RWPE1 (cell line): ENCODE measurements around the gene VWA7.
A peak's percentile ranks its signal among the peaks of the same experiment; 100 is the strongest.
"Not testable (repeated sequence)": the region's sequence is repeated elsewhere in the genome, so short reads cannot be mapped to it uniquely, and the experiment has no call there.

Source experiments
- CTCF ChIA-PET: fragments of 350-600 bp; sonication (Branson Sonifier 250); formaldehyde crosslinking; extraction: SDS; loops from one replicate; lab custom pipeline; 2021; lab: Yijun Ruan, JAX
- POLR2A ChIA-PET: fragments of 400-600 bp; formaldehyde crosslinking; extraction: SDS; loops from one replicate; lab custom pipeline; 2020; ENCODE audit warnings: antibody characterized with exemption; ENCODE audit not compliant: low non-redundant PET; lab: Yijun Ruan, JAX
- DNase-seq: peaks from one replicate; pipeline ENCODE4 v3.0.0; 2012; ENCODE audit warnings: low spot score
- H3K27ac ChIP-seq: fragments of 450-650 bp; 2 replicates; pipeline ENCODE4 v1.5.1; 2017
- TF ChIP-seq, protein P1 (sequence below): fragments of 450-650 bp; conservative IDR thresholded peaks from 2 replicates; pipeline ENCODE4 v1.5.1; 2017; ENCODE audit warnings: low read depth, mild to moderate bottlenecking

The VWA7 gene

DNA sequence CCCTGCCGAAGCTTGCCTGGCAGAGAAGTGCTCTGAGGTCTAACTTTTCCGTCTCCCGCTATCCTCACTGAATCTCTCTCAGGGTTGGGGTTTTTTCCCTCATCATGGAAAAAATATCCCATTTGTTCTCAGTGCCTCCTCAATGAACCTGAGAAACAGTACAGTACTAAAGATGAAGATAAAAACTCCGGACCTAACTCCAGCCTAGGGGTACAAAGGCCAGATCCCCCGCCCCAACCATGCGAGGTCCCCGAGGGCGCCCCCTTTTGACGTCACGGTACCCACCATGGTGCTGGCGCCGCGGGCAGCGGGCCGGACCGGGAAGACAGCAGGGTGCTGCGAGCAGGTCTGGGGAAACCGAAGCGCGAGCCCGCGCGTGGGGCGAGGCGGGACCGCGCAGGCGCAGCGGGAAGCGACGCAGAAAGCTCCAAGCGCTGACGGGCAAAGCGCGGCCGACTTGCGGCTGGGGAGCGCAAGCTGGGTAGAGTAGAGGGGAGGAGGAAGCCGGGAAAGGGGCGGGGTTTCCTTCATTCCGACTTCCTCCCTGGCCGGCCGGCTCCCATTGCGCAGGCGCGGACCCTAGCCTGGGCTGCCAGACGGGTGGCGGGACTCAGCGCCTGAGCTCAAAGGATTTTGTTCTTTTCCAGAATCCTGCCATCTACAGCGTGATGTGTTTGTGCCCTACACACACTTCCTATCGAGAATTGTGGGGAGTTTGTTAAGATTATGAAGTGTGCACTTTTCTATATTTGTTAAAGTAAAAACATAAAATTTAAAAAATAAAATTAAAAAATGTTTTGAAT, 29.5 kb upstream of the VWA7 start, which contains the start of gene LSM2:
LSM2 (minus strand) TSS at position 497 of the 803 bp plus-strand sequence; CDS start at position 288, 209 bp downstream.
- peak within 1 kb of the TSS; percentile 93 for H3K27ac ChIP-seq
- TF ChIP-seq, protein P1, sequence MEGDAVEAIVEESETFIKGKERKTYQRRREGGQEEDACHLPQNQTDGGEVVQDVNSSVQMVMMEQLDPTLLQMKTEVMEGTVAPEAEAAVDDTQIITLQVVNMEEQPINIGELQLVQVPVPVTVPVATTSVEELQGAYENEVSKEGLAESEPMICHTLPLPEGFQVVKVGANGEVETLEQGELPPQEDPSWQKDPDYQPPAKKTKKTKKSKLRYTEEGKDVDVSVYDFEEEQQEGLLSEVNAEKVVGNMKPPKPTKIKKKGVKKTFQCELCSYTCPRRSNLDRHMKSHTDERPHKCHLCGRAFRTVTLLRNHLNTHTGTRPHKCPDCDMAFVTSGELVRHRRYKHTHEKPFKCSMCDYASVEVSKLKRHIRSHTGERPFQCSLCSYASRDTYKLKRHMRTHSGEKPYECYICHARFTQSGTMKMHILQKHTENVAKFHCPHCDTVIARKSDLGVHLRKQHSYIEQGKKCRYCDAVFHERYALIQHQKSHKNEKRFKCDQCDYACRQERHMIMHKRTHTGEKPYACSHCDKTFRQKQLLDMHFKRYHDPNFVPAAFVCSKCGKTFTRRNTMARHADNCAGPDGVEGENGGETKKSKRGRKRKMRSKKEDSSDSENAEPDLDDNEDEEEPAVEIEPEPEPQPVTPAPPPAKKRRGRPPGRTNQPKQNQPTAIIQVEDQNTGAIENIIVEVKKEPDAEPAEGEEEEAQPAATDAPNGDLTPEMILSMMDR = no peak
- CTCF ChIA-PET = interaction anchor here (0.8 to 1.6 kb wide), 5 partner anchors 11 to 187 kb away, joined by 3 to 8 read pairs (median 4); partner anchors contain the start of genes LY6G5C and VARS1
- DNase-seq = peak; percentile 99
- POLR2A ChIA-PET = interaction anchor here (0.5 to 2.1 kb wide), 7 partner anchors 11 to 332 kb away, joined by 3 to 11 read pairs (median 4); partner anchors contain the start of gene HSPA1B

DNA sequence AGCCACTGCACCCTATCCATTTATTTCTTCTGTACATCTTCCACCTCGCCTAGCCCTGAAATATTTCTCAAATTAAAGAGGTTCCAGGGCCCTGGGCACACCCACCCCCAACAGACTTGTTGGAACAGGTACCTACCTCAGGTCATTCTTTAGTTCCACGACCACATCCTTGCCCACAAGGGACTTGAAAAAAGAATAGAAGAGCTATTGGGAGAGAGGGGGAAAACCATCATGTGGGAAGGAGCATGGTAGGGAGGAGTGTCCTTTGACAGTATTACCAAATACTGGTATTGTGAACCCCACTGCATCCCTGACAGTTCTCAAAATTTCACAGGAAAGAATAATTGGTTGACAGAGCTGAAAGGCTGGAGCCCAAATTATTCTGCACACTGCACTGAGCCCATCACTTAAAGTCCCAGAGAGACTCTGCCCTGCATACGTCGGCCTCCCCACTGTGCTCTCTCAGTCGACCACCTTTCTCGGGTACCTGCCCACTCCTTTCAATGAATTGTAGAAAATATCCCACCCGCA, 28.9 kb upstream of the VWA7 start:
- peak overlapping the region; percentile 93 for H3K27ac ChIP-seq
- TF ChIP-seq, protein P1 = no peak
- DNase-seq = no peak
- ChIA-PET POLR2A (interaction anchor here (0.6 to 2.1 kb wide), 5 partner anchors 12 to 68 kb away, joined by 3 to 8 read pairs (median 3); partner anchors contain the start of gene HSPA1B), CTCF (interaction anchor here (0.8 to 1.6 kb wide), 3 partner anchors 10 to 125 kb away, joined by 3 to 8 read pairs (median 4); partner anchors contain the start of genes LY6G5C and VARS1)

DNA sequence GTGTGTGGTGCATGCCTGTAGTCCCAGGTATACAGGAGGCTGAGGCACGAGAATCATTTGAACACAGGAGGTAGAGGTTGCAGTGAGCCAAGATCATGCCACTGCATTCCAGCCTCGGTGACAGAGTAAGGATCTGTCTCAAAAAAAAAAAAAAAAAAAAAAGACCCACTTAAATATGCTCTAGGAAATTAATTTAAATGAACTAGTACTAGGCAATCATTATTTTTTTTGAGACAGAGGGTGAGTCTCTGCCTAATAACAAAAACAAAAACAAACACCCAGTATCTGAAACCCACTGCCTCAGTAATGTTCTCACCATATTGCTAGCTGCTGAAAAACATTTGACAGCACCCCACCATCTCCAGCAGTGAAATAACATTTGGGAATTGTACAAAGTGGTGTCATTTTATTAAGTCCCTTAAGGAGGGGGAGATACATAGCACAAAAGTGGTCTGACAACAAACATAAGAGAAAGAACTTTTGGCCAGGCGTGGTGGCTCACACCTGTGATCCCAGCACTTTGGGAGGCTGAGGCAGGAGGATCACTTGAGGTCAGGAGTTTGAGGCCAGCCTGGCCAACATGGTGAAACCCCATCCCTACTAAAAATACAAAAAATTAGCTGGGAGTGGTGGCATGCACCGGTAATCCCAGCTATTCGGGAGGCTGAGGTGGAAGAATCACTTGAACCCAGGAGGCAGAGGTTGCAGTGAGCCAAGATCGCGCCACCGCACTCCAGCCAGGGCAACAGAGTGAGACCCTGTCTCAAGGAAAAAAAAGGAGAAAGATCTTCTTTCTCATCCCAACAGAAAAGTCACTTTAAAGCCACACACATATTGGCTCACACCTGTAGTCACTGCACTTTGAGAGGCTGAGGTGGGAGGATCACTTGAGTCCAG, 24.2 kb upstream of the VWA7 start:
- peak overlapping the region; percentile 35; the same call in 1 of the 2 replicates for H3K27ac ChIP-seq
- DNase-seq, POLR2A ChIA-PET: not testable (repeated sequence)
- CTCF ChIA-PET = interaction anchor here (0.7 kb wide), 1 partner anchor 34 kb away, joined by 6 read pairs; no protein-coding TSS in a partner anchor

DNA sequence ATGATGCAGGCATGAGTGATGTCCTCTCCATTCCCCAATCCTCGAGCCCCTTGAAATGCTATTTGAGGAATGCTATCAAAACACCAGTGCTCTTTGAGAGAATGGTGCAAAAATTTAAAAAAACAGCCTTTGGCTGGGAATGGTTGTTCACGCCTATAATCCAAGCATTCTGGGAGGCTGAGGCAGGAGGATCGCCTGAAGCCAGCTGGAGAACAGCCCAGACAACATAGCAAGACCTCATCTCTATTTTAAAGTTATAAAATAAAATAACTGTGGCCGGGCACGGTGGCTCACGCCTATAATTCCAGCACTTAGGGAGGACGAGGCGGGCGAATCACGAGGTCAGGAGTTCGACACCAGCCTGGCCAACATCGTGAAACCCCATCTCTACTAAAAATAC, 22.7 kb upstream of the VWA7 start:
- TF ChIP-seq, protein P1 = no peak
- ChIA-PET CTCF (no interaction called here), POLR2A (no interaction called here)
- no peak for DNase-seq
- peak overlapping the region; percentile 17; the same call in 1 of the 2 replicates for H3K27ac ChIP-seq

DNA sequence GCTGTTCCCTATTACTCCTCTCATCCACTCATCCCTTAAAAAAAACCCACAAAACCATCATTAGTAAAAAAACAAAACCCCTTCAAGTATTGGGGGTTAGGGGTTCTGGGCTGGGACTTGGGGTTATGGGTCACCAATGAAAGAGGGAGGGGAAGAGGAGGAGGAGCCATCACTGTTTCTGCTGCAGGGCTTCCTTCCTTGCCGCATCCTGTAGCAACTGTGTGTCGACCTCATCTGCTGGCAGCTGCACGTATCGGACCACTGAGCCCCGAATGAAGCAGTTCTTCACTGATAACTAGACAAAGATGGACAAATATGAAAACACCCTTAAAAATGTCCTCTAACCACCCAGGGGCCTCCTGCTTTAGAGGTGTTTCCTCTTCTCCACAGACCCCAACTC, 20.5 kb upstream of the VWA7 start:
- POLR2A ChIA-PET = no interaction called here
- CTCF ChIA-PET = interaction anchor here (0.6 kb wide), 1 partner anchor 83 kb away, joined by 3 read pairs; no protein-coding TSS in a partner anchor

DNA sequence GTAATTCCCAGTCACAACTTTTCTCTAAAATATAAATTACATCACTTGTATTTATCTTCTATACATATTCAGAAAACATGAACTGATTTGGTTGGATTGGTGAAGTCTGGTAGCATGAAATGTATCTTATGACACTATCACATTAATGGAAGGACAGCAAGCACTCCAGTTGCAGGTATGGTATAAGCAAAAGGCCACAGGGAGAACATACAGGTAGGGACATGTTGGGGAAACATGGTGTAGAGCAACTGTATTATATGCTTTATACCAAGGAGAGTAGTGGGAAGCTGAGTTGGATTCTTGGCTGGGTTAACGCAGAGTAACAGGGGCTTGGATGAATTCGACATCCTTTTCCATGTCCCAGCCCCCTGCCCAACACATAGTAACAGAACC, 19.9 kb upstream of the VWA7 start:
- H3K27ac ChIP-seq = peak overlapping the region; percentile 92
- DNase-seq = no peak
- POLR2A ChIA-PET = no interaction called here

More for the DNA sequence above, 20.5 kb upstream of the VWA7 start:
- peak overlapping the region; percentile 60 for H3K27ac ChIP-seq
- no peak for DNase-seq
- TF ChIP-seq, protein P1 = no peak

More for the DNA sequence above, 19.9 kb upstream of the VWA7 start:
- CTCF ChIA-PET = no interaction called here
- TF ChIP-seq, protein P1 = no peak
